Skeletal muscle satellite cell (primary cell): ENCODE results near the gene KRTAP10-6.
"Not testable (repeated sequence)": the region's sequence is repeated elsewhere in the genome, so short reads cannot be mapped to it uniquely, and the experiment has no call there.

Experiments
- H3K27me3 ChIP-seq: 2 replicates; pipeline ENCODE4 v1.7.0; 2013; ENCODE audit warnings: low read length; ENCODE audit not compliant: control insufficient read depth, insufficient read depth
- H3K36me3 ChIP-seq: 2 replicates; pipeline ENCODE4 v1.7.0; 2013; ENCODE audit warnings: mild to moderate bottlenecking, control low read depth, low read length; ENCODE audit not compliant: insufficient read depth
- H3K4me1 ChIP-seq: 2 replicates; pipeline ENCODE4 v1.7.0; 2013; ENCODE audit warnings: low read length; ENCODE audit not compliant: control insufficient read depth, insufficient read depth
- H3K4me2 ChIP-seq: 2 replicates; pipeline ENCODE4 v1.7.0; 2013; ENCODE audit warnings: mild to moderate bottlenecking, low read length
- H3K4me3 ChIP-seq: 2 replicates; pipeline ENCODE4 v1.7.0; 2013; ENCODE audit warnings: low read length
- H3K9ac ChIP-seq: 2 replicates; pipeline ENCODE4 v1.7.0; 2013; ENCODE audit warnings: mild to moderate bottlenecking, low read depth, low read length, moderate library complexity
- H3K9me3 ChIP-seq: replicated peaks from 2 replicates; pipeline ENCODE4 v1.7.0; 2013; ENCODE audit warnings: mild to moderate bottlenecking, control low read depth, low read length

The KRTAP10-6 gene

DNA sequence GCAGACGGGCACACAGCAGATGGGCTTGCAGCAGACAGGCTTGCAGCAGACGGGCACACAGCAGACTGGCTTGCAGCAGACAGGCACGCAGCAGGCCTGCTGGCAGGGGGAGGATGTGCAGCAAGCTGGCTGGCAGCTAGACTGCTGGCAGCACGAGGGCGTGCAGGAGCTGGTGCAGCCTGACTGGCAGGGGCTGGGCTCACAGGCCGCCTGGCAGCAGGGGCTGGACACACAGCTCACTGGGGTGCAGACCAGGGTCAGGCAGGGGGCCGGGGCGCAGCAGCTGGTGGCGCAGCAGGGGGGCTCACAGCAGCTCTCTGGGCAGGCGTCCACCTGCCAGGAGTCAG lies 34.0 kb downstream of the KRTAP10-6 start:
- H3K36me3 ChIP-seq, H3K4me1 ChIP-seq, H3K4me2 ChIP-seq, H3K9me3 ChIP-seq, H3K4me3 ChIP-seq, H3K9ac ChIP-seq: not testable (repeated sequence)
- peaks cover 61% of the 10 kb centered on the region for H3K27me3 ChIP-seq

DNA sequence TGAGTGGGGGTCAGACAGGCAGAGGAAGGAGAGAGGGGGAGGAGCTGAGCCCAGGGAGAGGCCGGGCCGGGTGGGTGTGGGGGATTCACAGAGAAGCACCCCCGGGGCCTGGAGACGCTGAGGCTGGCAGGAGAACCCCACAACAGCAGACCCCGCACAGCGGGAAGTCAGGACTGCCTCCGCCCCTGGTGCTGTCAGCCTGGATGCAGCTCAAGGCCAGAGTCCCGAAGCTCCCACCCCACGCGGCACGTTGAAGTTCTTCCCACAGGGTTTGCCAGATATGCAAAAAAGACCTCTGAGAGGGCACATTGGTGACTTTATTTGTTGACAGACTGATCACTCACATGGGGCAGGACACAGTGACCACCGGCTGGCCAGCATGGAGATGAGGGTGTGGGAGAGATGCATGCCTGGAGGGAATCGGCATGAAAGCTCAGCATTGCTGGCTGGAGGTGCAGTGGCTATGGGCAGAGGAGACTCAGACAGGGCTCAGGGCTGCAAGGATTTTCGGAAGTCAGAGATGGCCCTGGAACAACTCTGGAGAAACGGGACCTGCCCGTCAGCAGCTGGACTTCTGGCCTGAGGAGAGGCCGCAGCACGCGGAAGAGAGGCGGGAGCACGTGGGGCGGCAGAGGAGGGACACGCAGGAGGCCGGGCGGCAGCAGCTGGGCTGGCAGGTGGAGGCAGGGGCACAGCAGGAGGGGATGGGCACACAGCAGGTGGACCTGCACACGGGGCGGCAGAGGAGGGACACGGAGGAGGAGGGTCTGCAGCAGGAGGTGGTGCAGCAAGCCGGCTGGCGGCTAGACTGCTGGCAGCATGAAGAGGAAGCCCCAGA lies 34.6 kb downstream of the KRTAP10-6 start:
- Histone ChIP-seq H3K4me1 (no peaks in the 10 kb centered on the region), H3K27me3 (peaks cover 67% of the 10 kb centered on the region), H3K4me2 (no peak overlapping the region), H3K4me3 (no peak overlapping the region), H3K36me3 (no peaks in the 10 kb centered on the region), H3K9me3 (no peaks in the 10 kb centered on the region), H3K9ac (no peak overlapping the region)

DNA sequence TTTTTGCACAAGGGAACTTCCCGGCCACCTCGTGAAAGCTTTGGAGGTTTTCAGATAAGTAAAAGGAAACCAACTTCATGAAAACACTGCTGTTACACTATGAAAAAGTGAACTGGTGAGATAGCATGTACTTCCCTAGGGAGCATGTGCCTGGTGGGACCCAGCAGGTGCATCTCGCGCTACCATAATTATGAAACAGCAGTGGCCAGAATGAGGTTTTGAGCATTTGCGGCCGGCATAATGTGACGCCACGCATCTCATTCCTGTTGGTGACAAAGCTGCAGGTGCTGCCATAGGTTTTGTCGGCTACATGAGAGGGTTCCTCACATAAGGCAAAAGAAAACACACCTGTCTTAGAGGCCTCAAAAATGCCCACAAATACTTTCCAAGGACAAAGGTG lies 35.4 kb downstream of the KRTAP10-6 start:
- no peak overlapping the region for H3K4me3 ChIP-seq
- no peak overlapping the region for H3K4me2 ChIP-seq
- no peaks in the 10 kb centered on the region for H3K36me3 ChIP-seq
- no peak overlapping the region for H3K9ac ChIP-seq
- no peaks in the 10 kb centered on the region for H3K4me1 ChIP-seq
- H3K9me3 ChIP-seq, result no peaks in the 10 kb centered on the region
- peaks cover 75% of the 10 kb centered on the region for H3K27me3 ChIP-seq

DNA sequence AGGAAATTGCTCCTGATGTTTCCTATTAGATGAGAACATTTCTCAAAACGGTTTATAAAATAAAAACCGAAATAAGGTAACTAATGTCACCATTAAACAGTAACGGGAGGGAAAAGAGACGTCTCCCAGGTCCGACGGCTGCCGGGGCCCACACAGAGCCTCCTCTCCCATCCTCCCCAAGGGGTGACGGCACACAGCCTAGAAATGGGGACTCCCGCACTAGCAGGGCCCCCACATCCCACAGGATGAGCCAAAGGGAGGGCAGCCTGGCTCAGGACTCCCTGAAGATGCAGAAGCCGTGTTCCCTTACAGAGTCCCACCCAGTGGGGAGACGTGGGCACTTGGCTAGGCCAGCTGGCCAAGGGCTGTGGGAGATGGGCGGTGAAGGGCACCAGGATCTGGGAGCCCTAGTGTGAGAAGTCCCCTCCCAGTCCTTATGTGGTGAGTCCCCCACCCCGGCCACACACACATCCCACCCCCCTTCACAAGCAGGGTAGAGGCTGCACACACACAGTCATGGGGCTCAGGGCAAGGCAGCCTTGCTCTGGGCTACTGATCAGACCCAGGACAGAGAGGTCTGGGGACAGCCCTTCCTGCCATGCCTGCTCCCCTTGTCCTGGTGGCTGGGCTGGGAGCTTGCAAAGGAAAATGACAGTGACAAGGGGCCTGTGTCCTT lies 37.0 kb downstream of the KRTAP10-6 start:
- Histone ChIP-seq H3K4me2 (no peak overlapping the region), H3K9me3 (no peaks in the 10 kb centered on the region), H3K27me3 (peaks cover 83% of the 10 kb centered on the region), H3K4me1 (no peaks in the 10 kb centered on the region), H3K9ac (no peak overlapping the region), H3K4me3 (no peak overlapping the region), H3K36me3 (no peaks in the 10 kb centered on the region)

DNA sequence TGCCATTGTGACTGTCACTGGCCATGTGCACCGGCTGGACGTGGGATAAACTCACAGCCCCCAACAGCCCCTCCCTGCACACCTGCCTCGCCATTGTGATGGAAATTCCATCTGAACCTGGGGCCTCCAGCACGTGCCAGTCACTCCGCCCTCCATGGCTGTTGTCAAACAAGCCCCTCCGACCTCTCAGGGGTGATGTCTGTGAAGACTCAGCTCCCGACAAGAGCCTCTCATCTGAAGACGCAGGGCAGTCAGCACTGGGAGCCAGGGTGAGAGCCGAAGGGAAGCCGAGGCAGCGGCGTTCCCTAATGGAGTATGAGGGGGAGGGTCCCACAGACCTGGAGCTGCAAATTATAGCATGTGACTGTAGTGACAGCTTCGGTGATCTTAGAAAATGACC lies 39.6 kb downstream of the KRTAP10-6 start:
- H3K4me3 ChIP-seq, result no peak overlapping the region
- no peaks in the 10 kb centered on the region for H3K4me1 ChIP-seq
- H3K9ac ChIP-seq, result no peak overlapping the region
- H3K27me3 ChIP-seq, result peaks cover 80% of the 10 kb centered on the region
- no peak overlapping the region for H3K4me2 ChIP-seq
- no peaks in the 10 kb centered on the region for H3K9me3 ChIP-seq
- H3K36me3 ChIP-seq, result no peaks in the 10 kb centered on the region

DNA sequence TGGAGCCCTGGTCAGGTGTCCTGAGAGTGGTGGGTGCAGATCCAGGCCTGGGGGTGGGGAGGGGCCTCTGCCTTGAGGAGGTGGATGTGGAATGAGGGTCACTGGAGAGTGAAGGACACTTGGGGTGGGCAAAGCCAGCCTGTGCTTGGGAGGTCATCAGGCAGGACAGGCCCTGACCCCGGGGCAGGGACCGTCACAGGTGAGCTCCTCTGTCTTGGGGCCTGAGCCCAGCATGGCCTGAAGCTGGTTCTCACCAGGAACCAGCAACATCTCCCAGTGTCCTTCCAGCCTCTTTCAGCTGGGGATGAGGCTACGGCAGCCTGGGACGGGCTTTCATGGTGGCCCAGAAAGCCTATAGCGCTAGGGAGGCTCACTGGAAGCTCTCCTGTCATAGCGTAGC lies 40.2 kb downstream of the KRTAP10-6 start:
- Histone ChIP-seq H3K27me3 (peaks cover 74% of the 10 kb centered on the region), H3K36me3 (no peaks in the 10 kb centered on the region), H3K4me3 (no peak overlapping the region), H3K9me3 (no peaks in the 10 kb centered on the region), H3K4me2 (no peak overlapping the region), H3K9ac (no peak overlapping the region), H3K4me1 (no peaks in the 10 kb centered on the region)

DNA sequence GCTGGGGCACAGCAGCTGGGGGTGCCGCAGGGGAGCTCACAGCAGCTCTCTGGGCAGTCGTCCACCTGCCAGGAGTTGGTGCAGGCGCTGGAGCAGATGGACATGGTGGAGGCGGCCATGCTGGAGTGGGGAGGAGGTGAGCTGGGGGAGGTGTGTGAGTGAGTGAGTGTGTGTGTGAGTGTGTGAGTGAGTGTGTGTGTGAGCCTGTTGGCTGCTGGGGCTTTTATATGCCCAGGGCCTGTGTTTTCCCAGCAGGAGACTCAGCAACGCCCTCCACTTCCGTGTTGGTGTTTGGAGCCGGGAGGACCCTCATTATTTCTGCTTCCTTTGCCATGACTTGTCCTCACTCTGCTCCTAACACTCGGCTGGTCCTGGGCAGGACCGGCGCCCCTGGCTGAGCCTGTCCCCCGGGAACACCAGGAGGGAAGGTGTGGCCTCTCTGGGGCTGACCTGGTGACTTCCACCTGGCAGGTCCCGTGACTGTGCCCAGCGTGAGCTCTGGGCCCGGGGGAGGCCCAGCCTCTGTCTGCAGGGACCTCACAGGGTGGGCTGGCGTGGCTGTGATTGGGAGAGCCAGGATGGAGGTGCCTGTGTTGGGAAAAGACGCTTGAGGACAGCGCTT lies 40.9 kb downstream of the KRTAP10-6 start, which contains the start of gene KRTAP10-2:
KRTAP10-2 (minus strand) TSS at position 166 of the 622 bp plus-strand sequence; CDS start at position 119, 47 bp downstream.
- Histone ChIP-seq H3K4me3 (no peak within 1 kb of the TSS), H3K27me3 (peaks cover 67% of the 10 kb centered on the region), H3K36me3 (no peaks in the 10 kb centered on the region), H3K4me1 (no peaks in the 10 kb centered on the region), H3K9ac (no peak within 1 kb of the TSS), H3K9me3 (no peaks in the 10 kb centered on the region), H3K4me2 (no peak within 1 kb of the TSS)

DNA sequence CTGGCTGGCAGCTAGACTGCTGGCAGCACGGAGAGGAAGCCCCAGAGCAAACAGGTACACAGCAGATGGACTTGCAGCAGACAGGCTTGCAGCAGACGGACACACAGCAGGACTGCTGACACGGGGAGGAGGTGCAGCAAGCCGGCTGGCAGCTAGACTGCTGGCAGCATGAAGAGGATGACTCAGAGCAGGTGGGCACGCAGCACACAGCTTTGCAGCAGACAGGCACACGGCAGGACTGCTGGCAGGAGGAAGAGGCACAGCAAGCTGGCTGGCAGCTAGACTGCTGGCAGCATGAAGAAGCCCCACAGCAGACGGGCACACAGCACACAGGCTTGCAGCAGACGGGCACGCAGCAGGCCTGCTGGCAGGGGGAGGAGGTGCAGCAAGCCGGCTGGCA lies 41.5 kb downstream of the KRTAP10-6 start:
- no peaks in the 10 kb centered on the region for H3K9me3 ChIP-seq
- no peaks in the 10 kb centered on the region for H3K36me3 ChIP-seq
- no peaks in the 10 kb centered on the region for H3K4me1 ChIP-seq
- peaks cover 65% of the 10 kb centered on the region for H3K27me3 ChIP-seq
- no peak overlapping the region for H3K4me3 ChIP-seq
- H3K4me2 ChIP-seq, result no peak overlapping the region
- H3K9ac ChIP-seq, result no peak overlapping the region

DNA sequence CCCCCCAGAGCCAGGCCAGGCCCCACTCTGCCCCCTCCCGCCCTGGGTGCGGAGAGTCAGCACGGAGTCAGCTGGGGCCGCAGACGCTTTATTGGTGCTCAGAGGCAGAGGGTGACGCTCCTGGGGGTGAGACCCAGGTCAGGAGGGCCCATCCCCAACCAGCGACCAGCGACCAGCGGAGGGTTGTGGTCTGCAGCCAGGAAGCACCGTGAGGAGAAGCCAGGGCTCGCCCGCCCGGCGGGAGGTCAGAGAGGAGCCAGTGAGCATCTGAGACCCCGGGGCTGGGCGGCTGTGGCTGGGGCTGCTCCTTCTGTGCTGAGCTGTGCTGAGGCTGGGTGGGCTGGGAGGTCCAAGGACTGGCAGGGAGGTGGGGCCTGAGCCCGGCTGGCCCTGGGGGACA lies 42.0 kb downstream of the KRTAP10-6 start:
- not testable (repeated sequence) for H3K9ac ChIP-seq

DNA sequence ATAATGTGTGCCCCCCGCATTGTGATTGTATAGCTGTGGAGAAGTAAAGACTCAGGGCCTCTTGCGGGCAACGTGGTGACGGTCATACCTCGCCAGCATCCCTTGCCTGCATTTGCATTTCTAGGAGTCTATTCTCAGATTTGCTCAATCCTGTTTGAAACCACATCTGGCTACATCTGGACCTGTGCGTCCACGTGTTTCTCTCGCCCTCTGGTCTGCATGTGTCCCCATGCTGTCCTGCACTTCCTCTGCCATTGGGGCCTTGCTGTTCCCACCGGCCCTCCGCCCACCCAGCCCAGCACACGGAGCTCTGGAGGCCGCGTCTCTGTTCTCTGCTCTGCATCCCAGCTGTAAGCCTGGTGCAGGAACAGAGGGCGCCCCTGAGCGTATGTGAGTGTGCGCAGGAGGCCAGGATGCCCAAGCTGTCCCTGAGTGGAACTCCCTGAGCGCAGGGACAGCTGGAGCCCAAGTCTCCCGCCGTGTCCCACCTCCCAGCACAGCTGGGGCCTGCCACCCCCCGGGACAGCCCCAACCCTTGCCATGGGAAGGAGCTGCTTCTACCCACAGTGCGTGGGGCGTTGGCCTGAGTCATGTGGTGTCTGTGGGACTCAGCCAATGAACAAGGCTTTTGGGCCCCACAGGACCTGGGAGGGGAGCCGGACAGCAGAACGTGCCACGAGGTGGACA lies 42.6 kb downstream of the KRTAP10-6 start:
- Histone ChIP-seq H3K9ac (no peak overlapping the region), H3K4me2 (no peak overlapping the region), H3K36me3 (no peaks in the 10 kb centered on the region), H3K4me3 (no peak overlapping the region), H3K9me3 (no peaks in the 10 kb centered on the region), H3K27me3 (peaks cover 56% of the 10 kb centered on the region), H3K4me1 (no peaks in the 10 kb centered on the region)

More for the DNA sequence above, 42.0 kb downstream of the KRTAP10-6 start:
- not testable (repeated sequence) for H3K4me3 ChIP-seq, H3K36me3 ChIP-seq, H3K4me1 ChIP-seq, H3K4me2 ChIP-seq, H3K9me3 ChIP-seq
- H3K27me3 ChIP-seq, result peaks cover 61% of the 10 kb centered on the region

DNA sequence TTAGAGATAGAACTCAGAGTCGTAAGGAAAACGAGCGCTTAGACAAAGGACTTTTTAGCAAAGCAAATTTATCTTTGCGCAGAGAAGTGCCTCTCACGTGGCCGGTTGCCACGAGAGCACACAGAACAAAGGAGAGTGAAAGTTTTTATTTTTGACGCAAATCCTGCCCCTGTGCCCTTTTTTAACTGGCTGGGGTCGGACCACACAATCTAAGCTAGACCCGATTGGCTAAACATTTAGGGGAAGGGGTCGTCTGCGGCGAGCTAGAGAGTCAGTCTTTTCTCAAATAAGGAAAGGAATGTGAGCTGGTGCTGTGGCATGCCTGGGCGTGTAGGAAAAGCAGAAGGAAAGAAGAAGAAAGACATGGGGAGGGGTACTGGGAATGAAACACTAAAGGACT lies 43.4 kb downstream of the KRTAP10-6 start:
- Histone ChIP-seq H3K9me3 (no peaks in the 10 kb centered on the region), H3K4me2 (no peak overlapping the region), H3K36me3 (no peaks in the 10 kb centered on the region), H3K4me1 (no peaks in the 10 kb centered on the region), H3K27me3 (peaks cover 49% of the 10 kb centered on the region), H3K9ac (no peak overlapping the region), H3K4me3 (no peak overlapping the region)
